ENCODE measurements around the gene SENP1. TPM values are rescaled to one million over a fixed set of nuclear protein-coding genes. Genes with fewer than 3 reads are reported as not detected.

Gene SENP1
- total RNA-seq, 2 experiments from 2014 or later, result 36.2 to 43.4 TPM

DNA sequence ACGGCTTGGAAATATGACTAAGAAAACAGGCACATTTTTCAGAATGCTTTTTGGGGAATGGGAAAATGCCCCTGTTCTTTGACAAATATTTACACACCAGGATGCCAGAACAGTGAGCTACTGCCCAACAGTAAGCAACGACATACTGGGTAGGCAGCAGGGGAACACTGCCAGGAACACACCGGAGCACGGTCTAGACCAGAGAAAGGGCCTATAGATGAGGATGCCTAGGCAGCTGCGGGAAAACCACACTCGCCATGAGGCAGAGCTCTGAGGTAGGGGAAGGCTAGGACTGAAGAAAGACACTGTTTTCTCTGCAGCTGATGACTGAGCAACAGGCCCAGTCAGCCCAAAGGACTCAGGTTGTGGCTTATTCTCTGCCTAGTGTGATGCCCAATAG, 55.7 kb downstream of the SENP1 start:
- Mint-ChIP-seq H3K4me3 (no peak overlapping the region), H3K27me3 (no peaks in the 10 kb centered on the region), H3K9me3 (no peaks in the 10 kb centered on the region), H3K4me1 (peaks cover 5% of the 10 kb centered on the region), H3K27ac (no peak overlapping the region), H3K36me3 (peaks cover 24% of the 10 kb centered on the region)
- no peak for ATAC-seq (ENCODE audit: low read depth)
- DNase-seq, result no peak
- POLR2A ChIA-PET, result no interaction called here

DNA sequence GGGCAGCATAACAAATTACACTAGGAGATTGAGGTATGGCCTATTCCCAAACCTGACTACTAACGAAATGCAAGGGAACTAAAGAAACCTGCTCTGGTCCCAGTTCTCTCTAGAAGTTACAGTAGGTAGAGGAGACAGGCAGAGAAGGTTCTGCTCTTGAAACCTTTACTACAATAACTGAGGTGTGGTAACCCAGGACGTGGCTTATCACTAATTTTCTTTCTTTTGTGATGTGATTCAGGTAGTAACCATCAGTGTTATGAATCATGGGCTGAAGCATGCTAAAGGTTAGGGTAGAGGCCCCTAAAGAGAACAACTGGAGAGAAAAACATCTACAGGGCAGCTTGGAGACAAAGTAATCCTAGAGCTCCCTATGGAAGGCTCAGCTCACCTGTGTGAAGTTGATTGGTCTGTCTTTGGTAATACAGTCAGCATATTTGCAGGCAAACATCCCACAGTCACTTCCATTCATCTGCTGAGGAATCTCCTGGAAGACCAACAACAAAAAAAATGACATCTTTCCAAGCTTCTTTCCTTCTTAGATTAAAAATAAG, 59.8 kb downstream of the SENP1 start:
- Mint-ChIP-seq H3K4me1 (peaks cover 1% of the 10 kb centered on the region), H3K4me3 (no peak overlapping the region), H3K36me3 (peaks cover 30% of the 10 kb centered on the region), H3K27me3 (no peaks in the 10 kb centered on the region), H3K9me3 (no peaks in the 10 kb centered on the region), H3K27ac (no peak overlapping the region)
- no peak for ATAC-seq (ENCODE audit: low read depth)
- no peak for DNase-seq
- POLR2A ChIA-PET, result no interaction called here

DNA sequence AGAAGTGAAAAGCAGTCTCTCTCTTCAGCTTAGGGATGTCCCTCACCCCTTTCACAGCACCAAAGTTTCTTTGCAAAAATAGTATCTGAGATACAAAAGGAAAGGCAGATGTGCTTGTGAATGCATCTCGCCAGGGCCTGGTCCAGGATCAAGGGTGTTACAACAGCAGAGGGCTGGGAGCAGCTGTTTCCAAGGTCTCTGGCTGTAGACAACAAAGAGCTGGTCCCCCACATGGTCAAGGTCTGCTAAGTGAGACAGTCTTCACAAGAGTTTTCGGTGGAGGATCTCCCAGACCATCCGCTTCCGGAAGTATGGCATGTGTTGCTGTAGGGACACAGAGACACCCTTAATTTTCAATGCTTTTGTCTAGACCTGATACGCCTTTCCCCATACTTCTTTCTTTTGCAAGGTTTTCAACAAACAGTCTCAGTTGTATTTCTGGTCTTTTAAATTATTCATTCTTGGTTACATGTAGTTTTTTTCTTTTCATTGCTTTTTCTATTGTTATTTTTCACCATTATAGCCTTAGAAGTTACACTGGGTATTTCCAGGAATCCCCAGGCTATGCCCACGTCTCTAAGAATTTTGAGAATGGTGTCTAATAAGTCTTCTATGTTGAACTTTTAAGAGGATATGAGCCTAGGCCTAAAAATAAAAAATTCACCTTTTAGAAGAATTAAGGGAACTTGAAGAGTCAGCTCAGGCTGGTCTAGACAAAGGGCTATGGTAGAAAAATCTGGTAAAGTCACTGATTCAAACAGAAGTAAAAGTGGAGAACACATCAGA, 60.6 kb downstream of the SENP1 start:
- no peak for DNase-seq
- POLR2A ChIA-PET, result no interaction called here
- peaks cover 30% of the 10 kb centered on the region for H3K36me3 Mint-ChIP-seq
- H3K4me3 Mint-ChIP-seq, result no peak overlapping the region
- ATAC-seq (ENCODE audit: low read depth), result no peak
- no peaks in the 10 kb centered on the region for H3K9me3 Mint-ChIP-seq
- no peak overlapping the region for H3K27ac Mint-ChIP-seq
- peaks cover 1% of the 10 kb centered on the region for H3K4me1 Mint-ChIP-seq
- no peaks in the 10 kb centered on the region for H3K27me3 Mint-ChIP-seq

DNA sequence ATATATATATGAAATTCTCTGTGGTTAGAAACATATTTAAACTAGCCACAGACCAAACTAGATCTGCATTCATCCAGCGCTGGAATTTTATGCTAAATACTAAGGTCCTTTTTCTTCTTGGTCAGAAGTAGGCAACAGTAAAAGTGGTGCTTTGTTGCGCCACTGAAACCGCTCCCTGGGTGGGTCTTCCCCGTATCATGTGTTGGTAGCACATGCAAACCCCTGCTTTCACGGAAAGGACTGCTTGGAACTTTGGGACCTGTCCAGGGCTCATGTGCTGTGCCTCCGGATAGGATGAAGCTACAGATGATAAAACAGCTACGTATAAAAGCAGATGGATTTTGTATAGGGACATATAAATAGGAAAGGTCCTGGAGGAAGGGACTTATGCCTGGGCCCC, 61.5 kb downstream of the SENP1 start:
- Mint-ChIP-seq H3K36me3 (peaks cover 25% of the 10 kb centered on the region), H3K4me3 (no peak overlapping the region)

DNA sequence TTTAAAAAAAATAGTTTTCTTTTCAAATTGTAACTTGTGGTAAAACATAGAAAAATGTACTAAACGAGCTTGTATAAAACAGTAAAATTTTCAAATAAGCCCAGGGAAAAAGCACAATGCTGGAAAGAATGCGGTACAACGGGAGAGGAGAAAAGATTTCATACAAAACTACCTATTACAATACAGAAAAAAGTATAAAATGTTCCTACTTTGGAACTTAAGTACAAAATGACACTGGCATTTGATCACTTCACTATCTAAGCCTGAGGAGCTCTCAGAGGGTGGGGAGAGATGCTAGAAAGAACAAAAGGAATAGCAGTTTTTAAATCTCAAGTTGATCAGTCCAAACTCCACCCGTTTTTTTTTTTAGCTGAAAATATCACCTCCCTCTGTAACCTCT, 62.1 kb downstream of the SENP1 start:
- ATAC-seq (ENCODE audit: low read depth), result no peak

More for the DNA sequence above, 61.5 kb downstream of the SENP1 start:
- H3K9me3 Mint-ChIP-seq, result no peaks in the 10 kb centered on the region
- H3K4me1 Mint-ChIP-seq, result peaks cover 1% of the 10 kb centered on the region
- ATAC-seq (ENCODE audit: low read depth) (no peak), DNase-seq (no peak)
- no peak overlapping the region for H3K27ac Mint-ChIP-seq
- H3K27me3 Mint-ChIP-seq, result no peaks in the 10 kb centered on the region
- POLR2A ChIA-PET, result no interaction called here

DNA sequence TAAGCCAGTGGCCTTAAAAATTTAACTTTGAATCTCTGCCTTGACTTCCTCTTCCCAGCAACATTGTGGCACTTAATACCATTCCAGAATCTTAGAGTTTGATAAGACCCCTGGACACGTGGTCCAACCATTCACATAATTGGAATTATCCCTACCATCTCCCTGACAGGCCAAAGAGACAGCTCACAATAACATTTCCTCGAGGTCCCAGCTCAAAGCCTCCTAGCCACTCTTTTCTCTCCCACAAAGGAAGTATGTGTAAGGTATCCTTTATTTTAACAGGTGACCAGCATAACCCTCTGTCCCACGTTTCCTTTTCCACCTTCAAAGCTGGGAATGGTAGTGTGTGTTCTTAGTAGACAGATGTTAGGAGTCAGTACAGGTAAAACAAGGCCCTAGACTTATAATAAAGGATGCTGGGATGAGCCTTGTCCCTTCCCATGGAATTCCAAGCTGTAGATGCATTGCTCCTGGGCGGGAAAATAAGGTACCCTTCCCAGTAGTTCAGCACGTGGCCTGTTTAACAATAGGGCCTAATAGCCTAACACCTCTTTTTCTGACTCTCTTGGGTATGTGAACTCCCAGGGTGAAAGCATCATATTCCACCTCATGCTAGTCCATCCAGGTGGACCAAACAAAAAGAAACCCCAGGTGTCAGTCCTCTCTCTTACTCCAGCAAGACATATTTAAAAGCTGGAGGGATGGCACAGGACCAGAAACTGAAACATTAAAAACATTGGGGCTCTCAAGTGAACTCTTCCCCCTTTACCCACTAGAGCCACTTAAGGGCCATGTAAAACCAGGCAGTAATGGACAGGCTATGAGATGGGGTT, 64.1 kb downstream of the SENP1 start:
- H3K27me3 Mint-ChIP-seq, result no peaks in the 10 kb centered on the region
- POLR2A ChIA-PET, result no interaction called here
- peaks cover 6% of the 10 kb centered on the region for H3K4me1 Mint-ChIP-seq
- no peak overlapping the region for H3K27ac Mint-ChIP-seq
- H3K4me3 Mint-ChIP-seq, result no peak overlapping the region
- DNase-seq, result no peak
- no peaks in the 10 kb centered on the region for H3K9me3 Mint-ChIP-seq
- no peak for ATAC-seq (ENCODE audit: low read depth)
- H3K36me3 Mint-ChIP-seq, result peaks cover 17% of the 10 kb centered on the region

More for the DNA sequence above, 62.1 kb downstream of the SENP1 start:
- Mint-ChIP-seq H3K4me3 (no peak overlapping the region), H3K27me3 (no peaks in the 10 kb centered on the region), H3K9me3 (no peaks in the 10 kb centered on the region), H3K36me3 (peaks cover 21% of the 10 kb centered on the region), H3K4me1 (peaks cover 1% of the 10 kb centered on the region), H3K27ac (no peak overlapping the region)
- POLR2A ChIA-PET, result no interaction called here
- DNase-seq, result no peak

DNA sequence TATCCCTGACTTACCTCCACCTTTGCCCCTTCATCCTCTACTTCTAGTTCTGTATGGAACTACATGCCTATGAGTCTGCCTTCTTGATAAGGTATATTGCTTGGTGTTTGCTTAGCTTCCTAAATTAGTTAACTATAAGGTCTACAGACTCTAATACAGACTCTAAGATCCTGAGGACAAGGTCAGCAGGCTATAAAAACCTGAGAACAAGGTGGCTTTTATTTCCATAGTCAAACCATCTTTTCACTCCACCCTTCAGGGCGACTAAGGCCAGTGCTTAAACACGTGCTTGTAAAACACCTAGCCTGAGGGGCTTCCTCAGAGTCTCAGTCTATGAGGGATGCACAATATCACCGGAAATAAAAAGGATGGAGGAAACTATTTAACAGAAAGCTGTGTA, 65.5 kb downstream of the SENP1 start:
- POLR2A ChIA-PET, result no interaction called here
- Mint-ChIP-seq H3K9me3 (no peaks in the 10 kb centered on the region), H3K4me1 (peaks cover 5% of the 10 kb centered on the region), H3K4me3 (no peak overlapping the region), H3K27me3 (no peaks in the 10 kb centered on the region), H3K27ac (no peak overlapping the region), H3K36me3 (peaks cover 10% of the 10 kb centered on the region)
- ATAC-seq (ENCODE audit: low read depth) (no peak), DNase-seq (no peak)

DNA sequence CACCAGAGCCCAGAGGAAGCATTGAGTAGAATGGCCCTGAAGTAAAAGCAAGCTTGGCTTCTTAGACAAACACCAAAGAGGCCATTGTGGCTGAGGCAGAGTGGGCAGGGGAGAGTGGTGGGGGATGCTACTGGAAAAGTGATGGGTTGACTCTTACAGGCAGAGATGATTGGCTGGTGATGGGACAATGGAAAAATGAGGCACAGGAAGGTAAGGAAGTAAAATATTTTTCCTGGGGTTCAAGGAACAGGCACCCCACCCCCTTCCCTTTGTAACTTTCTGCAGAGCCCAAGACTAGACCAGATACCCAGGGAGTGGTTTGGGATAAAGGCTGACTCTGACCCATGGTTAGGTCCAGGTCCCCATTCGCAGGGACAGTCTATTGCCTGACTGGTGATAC, 66.7 kb downstream of the SENP1 start:
- peaks cover 6% of the 10 kb centered on the region for H3K36me3 Mint-ChIP-seq
- H3K9me3 Mint-ChIP-seq, result no peaks in the 10 kb centered on the region
- peaks cover 5% of the 10 kb centered on the region for H3K4me1 Mint-ChIP-seq
- no peaks in the 10 kb centered on the region for H3K27me3 Mint-ChIP-seq
- POLR2A ChIA-PET, result no interaction called here
- no peak for DNase-seq
- no peak overlapping the region for H3K4me3 Mint-ChIP-seq
- H3K27ac Mint-ChIP-seq, result no peak overlapping the region
- no peak for ATAC-seq (ENCODE audit: low read depth)

DNA sequence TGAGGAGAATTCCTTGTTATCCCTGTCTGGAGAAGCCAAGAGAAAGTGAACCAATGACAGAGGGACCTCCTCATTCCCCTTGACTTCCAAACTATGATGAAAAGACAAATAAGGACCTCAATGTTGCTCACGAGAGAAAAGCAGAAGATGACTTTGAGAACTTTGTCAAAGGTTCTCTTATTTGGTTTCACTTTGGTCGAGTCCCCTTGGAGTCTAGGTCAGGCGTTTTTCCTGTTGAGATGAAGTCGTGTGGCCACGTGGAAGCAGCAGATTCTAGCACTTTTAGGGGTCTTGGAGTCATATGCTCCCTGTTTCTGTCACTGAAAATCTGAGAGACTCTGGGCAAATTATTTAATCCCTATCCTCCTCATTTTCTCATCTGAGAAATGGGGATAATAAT, 67.8 kb downstream of the SENP1 start:
- Mint-ChIP-seq H3K4me1 (peaks cover 5% of the 10 kb centered on the region), H3K9me3 (no peaks in the 10 kb centered on the region), H3K36me3 (no peaks in the 10 kb centered on the region), H3K27ac (no peak overlapping the region), H3K27me3 (peaks cover 3% of the 10 kb centered on the region), H3K4me3 (no peak overlapping the region)
- POLR2A ChIA-PET, result no interaction called here
- ATAC-seq (ENCODE audit: low read depth), result no peak
- DNase-seq, result no peak

DNA sequence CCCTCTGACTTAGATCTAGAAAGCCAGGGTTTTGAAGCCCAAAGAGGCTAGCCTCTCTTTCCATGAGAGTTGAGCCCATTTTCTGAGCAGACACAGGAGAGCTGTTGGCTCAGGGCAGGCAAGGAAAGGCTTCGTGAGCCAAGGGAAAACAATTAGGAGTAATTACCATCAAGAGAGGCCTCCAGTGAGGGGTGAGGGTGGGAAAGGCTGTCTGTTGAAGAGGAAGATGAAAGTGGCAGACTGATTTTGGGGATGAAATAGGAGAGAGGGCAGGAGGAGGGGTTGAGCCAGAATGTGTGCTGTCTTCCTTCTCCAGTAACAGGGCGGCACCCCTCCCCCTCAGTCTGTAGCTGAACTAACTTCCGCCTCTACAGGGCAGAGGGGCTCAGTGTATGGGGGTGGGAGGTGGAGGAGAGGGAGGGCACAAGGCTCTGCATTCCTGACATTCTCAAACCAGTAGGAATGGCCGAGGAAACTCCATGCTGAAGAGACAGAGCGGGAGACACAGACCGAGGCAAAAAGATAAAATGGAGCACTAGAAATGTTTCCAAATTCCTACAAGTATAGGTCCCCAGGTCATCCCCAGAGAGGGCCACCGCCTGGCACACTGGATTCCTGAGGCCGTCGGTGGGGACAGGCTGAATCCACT, 68.5 kb downstream of the SENP1 start:
- no peaks in the 10 kb centered on the region for H3K9me3 Mint-ChIP-seq
- H3K4me3 Mint-ChIP-seq, result no peak overlapping the region
- H3K36me3 Mint-ChIP-seq, result no peaks in the 10 kb centered on the region
- peaks cover 5% of the 10 kb centered on the region for H3K4me1 Mint-ChIP-seq
- POLR2A ChIA-PET, result no interaction called here
- DNase-seq (no peak), ATAC-seq (ENCODE audit: low read depth) (no peak)
- no peak overlapping the region for H3K27ac Mint-ChIP-seq
- H3K27me3 Mint-ChIP-seq, result peaks cover 3% of the 10 kb centered on the region

DNA sequence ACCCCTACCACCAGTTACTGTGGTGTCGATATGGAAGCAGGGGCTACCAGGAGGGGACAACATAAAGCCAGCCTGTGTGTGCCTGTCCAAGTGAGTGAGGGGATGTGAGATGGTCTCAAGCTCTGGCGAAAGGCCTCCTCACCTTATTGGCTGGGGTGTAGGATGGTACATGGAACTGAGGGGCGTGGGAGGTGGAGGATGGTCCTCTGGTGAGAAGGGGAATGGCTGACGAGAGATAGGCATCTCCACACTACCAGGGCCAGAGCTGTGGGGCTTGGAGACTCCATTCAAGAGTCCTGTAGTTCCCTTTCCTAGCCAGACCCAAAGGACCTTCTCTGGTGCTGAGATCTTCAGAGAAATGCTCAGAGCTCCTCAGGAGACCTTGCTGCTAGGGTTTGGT, 69.1 kb downstream of the SENP1 start:
- H3K9me3 Mint-ChIP-seq, result no peaks in the 10 kb centered on the region
- POLR2A ChIA-PET, result no interaction called here
- no peaks in the 10 kb centered on the region for H3K36me3 Mint-ChIP-seq
- peaks cover 3% of the 10 kb centered on the region for H3K27me3 Mint-ChIP-seq
- H3K4me3 Mint-ChIP-seq, result no peak overlapping the region
- no peak overlapping the region for H3K27ac Mint-ChIP-seq
- DNase-seq, result no peak
- peaks cover 5% of the 10 kb centered on the region for H3K4me1 Mint-ChIP-seq
- ATAC-seq (ENCODE audit: low read depth), result no peak

DNA sequence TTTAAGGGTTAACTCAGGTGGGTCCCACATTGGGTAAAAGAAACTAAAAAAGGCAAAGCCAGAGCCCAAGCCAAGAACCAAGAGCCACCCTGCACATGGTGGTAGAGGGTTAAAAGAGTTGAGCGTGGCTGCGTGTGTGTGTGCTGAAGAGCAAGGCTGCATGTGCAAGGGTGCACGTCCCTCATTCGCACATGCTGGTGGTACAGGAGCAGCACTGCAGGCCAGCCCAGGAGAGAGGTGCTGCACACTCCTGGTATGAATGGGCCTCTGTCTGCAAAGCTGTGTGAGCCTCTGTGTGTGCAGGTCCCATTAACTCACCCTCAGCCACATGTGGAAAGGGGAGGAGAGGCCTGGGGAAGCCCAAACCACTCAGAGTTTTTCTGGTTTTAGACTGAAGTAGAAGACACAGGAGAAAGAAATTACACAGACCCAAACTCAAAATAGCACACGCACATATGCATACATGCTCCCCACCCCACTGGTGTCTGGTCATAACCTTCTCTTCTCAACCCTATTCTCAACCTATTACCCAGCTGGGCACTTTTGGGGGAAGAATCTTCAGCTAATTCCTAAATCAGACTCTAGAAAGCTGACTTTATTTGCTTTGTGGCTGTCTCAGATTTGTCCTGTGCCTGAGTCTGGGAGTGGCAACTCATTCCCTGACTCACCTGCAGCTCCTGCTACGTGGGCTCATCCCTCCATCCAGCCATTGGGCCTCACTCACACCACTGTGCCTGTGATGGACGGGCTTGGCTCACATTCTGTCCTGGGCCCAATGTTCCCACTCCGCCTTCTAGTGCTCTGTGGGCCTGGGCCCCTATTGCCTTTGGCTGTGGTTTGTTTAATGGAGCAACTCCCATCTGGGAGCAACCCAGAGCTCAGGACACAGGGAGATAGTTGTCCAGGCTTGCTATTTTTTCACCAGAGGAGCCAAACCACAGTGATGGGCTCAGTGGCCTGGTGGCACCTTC, 70.8 kb downstream of the SENP1 start:
- Mint-ChIP-seq H3K36me3 (no peaks in the 10 kb centered on the region), H3K27me3 (peaks cover 3% of the 10 kb centered on the region), H3K27ac (no peak overlapping the region), H3K4me3 (no peak overlapping the region), H3K9me3 (no peaks in the 10 kb centered on the region), H3K4me1 (peaks cover 5% of the 10 kb centered on the region)
- POLR2A ChIA-PET, result no interaction called here
- DNase-seq (no peak), ATAC-seq (ENCODE audit: low read depth) (no peak)

DNA sequence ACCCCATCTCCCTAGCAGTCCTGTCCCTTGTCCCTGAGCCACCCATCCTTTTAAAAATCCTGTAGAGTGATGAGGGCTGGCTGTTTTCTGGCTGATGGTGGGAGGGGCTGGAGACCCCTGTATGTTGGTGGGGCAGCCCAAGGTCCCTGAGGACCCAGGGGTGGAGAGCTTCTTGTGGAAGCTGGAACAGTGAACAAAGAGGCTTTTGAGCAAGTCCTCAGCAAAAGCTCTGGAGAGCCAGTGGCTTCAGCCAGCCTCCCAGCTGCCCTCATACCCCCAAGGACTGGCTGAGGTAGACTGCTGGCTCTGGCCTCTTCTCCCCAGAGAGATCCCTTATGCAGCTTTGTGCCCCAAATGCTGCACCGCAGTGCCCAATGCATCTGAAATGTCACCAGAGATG, 72.4 kb downstream of the SENP1 start:
- DNase-seq (no peak), ATAC-seq (ENCODE audit: low read depth) (no peak)
- Mint-ChIP-seq H3K9me3 (no peaks in the 10 kb centered on the region), H3K27me3 (peaks cover 11% of the 10 kb centered on the region), H3K4me3 (no peak overlapping the region), H3K36me3 (no peaks in the 10 kb centered on the region), H3K27ac (no peak overlapping the region), H3K4me1 (peaks cover 7% of the 10 kb centered on the region)
- POLR2A ChIA-PET, result no interaction called here

Data from activated naive CD8-positive, alpha-beta T cell treated with anti-CD3 and anti-CD28 coated beads, Interleukin-2, amount 10 ng/mL, durations not matched to agents 7 days and 5 days (primary cell).